NCI-H2081 (cell line): ENCODE measurements around the gene EIF3F.

Source experiments
- DNase-seq, 2 experiments: peaks; one replicate each; lab custom pipeline; 2025; lab: John Stamatoyannopoulos, UW

Gene EIF3F, protein sequence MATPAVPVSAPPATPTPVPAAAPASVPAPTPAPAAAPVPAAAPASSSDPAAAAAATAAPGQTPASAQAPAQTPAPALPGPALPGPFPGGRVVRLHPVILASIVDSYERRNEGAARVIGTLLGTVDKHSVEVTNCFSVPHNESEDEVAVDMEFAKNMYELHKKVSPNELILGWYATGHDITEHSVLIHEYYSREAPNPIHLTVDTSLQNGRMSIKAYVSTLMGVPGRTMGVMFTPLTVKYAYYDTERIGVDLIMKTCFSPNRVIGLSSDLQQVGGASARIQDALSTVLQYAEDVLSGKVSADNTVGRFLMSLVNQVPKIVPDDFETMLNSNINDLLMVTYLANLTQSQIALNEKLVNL

DNA sequence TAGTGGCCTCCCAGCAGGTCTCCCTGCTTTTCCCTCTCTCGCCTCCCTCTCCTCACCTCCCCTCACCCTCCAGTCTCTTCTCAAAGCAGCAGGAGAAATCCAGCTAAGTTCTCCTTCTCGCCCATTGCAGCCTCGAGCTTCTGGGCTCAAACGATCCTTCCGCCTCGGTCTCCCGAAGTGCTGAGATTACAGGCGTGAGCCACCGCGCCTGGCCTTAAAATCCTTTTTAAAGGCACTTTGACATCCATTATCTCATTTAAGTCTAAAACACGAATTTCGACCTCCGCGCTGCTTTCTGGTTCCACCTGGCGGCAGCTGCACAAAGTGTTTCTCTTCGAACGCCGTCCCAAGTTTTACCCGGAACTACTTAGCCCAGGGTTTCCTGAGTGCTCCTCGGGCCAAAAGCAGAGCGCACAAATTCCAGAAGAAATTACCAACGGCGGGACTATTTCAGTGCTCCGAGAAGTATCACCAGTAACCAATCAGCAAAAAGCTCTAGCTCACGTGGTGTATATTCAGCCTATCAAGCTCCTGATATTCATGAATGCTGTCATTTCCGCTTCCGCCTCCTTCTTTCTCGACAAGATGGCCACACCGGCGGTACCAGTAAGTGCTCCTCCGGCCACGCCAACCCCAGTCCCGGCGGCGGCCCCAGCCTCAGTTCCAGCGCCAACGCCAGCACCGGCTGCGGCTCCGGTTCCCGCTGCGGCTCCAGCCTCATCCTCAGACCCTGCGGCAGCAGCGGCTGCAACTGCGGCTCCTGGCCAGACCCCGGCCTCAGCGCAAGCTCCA, at the start of gene EIF3F:
EIF3F (plus strand) TSS at position 570 of the 792 bp plus-strand sequence; CDS start at position 586, 16 bp downstream.
- peak; percentile 96 to 100 for DNase-seq

DNA sequence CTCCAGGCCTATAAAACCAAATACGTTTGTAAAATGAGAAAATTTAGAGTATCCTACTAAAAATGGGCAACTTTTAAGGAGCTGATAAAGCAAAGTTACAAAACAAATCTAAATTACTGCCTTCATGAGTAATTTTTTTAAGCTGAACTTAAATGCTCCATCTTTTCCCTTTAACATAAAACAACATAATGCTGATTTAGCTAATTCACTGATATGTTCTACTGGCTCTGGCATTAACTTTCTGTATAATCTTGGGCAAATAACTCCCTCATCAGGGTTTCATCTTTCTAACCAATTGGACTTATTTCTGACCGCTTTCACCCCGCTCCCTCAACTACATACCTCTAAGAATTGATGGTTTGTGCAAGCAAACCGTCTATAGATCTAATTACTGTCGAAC, 46.0 kb upstream of the EIF3F start:
- no peak for DNase-seq

DNA sequence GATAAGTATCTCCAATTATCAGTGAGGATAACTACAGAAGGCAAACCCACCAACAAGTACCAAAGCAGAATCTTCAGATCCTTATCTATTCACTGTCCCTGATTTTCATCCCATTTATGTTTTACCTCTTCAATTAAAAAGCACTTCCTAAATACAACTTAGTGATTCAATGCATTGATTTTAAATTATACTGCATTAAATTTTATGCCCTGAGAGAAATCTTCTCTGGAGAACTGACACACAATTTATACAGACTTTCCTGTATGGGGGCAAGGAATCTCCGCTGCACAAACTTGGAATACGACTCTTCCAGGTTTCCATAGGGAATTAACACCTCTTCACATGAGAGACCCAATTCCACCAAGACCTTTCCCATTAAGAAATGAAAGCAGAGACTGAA, 45.5 kb upstream of the EIF3F start, which contains the start of gene OR10A3:
OR10A3 (minus strand) TSS at position 101 of the 400 bp plus-strand sequence. CDS start 2,188 bp downstream, outside the sequence.
- DNase-seq = no peak

DNA sequence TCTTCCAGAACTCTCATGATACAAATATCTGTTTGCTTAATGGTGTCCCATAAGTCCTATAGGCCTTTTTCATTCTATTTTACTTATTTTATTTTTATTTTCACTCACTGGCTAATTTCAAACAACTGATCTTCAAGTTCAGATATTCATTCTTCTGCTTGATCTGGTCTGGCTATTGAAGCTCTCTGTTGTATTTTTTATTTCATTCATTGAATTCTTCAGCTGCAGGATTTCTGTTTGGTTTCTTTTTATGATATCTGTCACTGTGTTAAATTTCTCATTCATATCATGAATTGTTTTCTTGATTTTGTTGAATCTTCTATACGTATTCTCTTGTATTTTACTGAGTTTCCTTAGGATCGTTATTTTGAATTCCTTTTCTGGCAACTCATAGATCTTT, 43.0 kb upstream of the EIF3F start:
- no peak for DNase-seq

DNA sequence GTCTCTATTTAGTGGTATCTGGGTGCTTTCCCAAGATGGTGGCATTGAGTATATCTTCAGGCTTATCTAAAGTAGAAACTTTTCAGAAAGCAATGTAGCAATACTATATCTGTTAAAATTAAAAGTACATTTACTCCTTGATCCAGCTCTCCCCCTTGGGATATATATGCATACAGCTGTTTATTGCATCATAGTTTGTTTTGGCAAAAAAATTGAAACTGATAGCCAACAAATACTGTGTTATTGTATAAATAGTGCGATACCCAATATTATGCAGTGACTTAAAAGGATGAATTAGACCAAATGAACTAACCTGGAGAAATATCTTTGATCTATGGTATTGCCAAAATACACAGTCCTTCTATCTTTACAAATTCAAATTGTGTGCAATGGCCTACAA, 37.2 kb upstream of the EIF3F start:
- no peak for DNase-seq

DNA sequence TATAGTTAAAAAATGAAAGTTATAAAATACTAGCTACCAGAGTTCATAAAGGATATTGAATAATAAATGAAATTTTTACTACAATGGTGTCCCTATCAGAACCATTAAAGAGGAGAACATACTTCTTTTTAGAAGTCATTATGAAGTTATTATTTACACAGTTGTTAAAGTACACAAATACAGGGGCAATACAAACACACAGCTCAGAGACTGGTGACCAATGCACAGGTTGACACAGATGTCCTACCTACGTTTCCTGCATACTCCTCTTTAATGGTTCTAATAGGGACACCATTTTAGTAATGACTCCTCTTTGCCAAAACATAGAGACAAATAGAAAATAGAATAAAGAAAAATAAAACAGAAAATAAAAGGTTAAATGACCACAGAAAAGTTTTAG, 31.9 kb upstream of the EIF3F start:
- DNase-seq = no peak

DNA sequence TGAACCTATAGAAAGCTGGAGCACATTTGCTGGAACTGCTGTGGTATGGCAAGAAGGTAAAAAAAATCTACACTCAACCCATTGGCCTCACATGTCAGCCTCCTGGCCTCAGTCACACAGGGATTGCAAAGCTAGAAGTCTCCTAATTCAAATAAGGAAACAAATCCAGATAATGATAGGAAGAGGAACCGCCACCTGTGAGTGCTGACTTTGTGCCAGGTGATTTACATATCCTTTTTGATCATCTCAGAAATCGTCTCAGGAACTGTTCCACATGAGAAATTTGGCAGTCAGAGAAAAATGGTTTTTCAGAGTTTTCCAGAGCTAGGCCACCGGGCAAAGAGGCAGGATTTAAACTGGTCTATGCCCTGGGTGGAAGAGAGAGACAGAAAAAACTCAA, 22.9 kb upstream of the EIF3F start:
- DNase-seq = no peak

DNA sequence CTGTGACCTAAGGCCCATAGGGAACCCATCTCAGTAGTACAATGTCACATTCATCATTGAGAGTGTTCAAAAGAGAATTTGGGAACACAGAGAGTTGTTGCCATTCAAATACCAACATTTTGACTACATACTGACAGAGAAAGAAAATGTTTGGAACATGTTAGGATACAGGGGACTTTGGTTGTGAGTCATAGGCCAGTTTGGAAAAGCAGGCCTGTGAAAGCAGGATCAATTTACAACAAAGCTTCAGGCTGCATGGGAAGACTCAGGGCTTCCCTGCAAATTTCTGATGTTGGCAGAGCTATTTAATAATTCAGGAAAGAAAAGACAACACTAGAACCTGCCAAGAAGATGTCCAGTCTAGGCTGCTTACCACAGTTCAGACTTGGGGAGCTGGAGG, 22.3 kb upstream of the EIF3F start:
- no peak for DNase-seq

DNA sequence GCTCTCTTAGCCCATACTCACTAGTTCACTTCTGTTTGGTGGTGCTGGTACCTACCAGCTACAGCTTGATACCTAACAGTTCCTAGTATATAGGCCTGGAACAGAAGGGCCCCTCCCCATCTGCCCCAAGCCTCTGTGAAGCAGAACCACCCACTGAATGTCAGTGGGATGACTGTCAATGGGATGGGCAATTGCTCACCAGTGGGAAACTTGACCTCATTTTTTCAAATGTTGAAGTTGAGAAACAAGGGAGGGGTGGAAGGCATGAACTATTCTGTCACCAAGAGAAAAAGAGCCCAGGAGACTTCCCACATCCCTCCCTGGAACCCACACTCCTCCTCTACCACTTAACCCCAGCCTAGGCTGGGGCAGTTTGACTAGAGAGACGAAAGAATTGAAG, 21.8 kb upstream of the EIF3F start, which contains the start of gene NLRP10:
NLRP10 (minus strand) TSS at position 62 of the 400 bp plus-strand sequence. CDS start 1,952 bp downstream, outside the sequence.
- DNase-seq = no peak

DNA sequence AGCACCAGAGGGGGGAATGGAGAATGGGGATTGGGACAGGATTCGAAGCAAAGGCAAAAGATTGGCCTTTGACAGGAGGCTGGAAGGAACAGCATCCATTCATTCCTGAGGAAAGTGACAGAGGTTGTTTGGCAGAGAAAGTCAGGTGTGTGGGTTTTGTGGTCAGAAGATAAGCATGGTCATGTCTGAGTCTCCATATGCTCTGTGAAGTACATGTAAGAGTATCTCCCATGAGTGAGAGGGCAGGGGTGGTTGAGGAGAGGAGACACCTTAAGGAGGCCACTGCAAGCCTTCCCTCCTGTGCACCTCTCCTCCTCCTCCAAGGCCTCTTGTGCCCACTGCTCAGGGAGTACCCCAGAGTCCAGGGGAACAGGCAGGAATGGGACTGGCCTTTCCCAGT, 20.0 kb upstream of the EIF3F start:
- no peak for DNase-seq

DNA sequence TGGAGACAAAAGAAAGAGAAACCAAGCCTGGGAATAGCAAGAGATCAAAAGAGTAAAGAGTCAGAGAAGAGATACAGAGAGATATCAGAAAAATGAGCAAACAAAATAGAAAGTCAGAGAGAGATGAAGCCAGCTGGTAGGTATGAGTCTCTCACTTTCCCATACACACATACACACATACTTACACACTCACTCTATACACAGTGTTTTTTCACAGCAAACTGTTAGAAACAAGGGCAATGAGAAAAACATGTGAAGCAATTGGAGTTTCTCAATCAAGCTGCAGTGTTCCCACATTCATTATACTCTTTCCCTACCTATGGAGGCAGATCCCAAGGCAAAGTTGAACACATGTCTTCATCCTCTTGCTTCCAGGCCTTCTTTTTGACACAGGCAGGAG, 19.3 kb upstream of the EIF3F start:
- no peak for DNase-seq

DNA sequence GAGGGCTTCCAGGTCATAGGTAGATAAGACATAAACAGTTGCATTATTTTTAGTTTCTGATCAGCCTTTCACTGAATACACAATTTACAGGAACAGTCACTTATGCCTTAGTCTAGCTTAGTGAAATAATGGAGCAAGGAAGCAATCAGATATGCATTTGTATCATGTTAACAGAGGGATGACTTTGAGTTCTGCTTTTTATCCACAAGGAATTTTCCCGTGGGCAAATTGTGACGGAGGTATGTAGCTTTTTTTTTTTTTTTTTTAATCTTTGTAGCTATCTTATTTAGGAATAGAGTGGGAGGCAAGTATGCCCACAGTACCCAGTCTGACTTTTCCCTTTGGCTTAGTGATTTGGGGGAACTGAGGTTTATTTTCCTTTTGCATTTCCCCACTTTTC, 18.5 kb upstream of the EIF3F start:
- DNase-seq = no peak

DNA sequence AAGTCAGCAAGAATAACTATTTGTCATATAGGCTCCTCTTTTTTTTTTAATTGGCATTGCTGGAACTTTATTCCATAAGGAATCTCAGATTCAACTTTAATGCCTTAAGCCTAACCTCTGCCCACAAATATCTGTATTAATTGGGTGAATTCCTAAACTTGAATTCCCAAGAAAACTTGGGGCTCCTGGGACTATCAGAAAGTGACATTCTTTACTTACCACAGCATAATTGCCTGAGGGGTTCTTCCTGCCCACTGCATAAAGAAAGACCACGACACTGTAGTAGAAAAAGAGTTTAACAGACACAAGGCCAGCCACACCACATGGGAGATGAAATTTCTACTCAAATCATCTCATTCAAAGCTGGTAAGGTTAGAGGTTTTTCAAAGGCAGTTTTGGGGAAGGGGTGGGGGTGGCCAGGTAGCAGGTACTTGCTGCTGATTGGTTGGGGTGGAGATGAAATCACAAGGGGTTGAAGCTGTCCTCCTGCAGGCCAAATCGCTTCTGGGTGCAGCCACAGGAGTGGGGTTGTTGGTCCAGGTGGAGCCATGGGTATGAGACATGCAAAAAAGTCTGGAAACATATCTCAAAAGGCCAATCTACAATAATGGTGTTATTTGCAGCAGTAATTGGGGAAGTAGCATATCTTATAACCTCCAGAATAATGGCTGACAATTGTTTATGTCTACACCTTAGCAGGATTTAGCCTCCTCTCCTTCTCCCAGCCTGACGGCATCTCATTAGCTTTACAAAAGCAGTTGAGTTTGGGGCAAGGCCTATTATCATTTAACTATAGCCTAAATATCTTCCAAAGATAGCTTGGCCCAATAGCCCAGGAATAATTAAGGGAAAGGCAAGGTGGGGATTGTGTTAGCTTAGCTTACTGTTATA, 17.1 kb upstream of the EIF3F start:
- no peak for DNase-seq

DNA sequence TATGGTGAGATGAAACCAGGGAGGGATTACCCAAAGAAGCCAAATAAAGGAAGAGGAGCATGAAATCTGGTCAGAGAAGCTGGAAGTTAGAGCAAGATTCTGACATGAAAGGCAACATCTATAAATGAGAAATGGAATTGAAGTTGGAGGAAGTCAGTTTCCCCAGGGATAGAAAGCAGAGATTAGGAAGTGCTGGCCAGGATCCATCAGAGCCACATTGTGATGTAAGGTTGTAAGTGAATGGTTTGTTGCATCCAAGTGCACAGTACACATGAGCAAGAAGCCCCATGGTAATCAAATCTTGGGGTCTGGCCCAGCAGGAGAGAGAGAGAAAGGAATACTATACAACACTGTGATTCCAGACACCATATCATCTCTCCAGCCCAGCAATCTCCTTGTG, 15.3 kb upstream of the EIF3F start:
- no peak for DNase-seq

DNA sequence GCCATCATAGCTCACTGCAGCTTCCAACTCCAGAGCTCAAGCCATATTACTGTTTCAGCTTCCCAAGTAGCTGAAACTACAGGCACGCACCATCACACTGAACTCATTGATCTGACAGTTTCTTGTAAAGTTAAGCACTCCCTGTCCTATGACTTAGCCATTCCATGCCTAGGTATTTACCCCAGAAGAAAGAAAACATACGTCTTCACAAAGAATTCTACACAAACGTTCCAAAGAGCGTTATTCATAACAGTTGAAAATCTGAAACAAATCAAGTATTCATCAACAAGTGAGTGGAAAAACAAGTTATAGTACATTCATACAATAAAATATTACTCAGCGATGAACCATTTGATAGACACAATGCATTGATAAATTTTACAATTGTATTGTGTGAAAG, 14.1 kb upstream of the EIF3F start:
- DNase-seq = no peak

DNA sequence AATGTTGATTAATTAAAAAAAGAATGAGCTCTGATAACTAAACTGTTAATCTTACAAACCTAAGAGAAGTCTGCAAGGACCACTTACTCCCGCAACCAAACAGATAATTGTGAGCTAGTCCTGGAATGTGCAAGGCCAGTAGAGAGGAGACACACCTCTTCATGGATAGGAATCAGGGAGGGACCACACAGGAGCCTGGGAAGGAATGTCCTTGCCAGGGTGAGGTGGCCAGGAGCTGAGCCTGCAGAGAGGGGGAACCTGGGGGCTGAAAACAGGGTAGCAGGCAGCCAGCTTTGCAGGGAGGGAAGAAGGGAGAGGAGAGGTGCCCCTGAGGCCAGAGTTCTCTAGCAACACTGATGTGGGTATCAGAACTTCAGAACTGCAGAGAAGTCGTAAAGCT, 12.5 kb upstream of the EIF3F start:
- no peak for DNase-seq

DNA sequence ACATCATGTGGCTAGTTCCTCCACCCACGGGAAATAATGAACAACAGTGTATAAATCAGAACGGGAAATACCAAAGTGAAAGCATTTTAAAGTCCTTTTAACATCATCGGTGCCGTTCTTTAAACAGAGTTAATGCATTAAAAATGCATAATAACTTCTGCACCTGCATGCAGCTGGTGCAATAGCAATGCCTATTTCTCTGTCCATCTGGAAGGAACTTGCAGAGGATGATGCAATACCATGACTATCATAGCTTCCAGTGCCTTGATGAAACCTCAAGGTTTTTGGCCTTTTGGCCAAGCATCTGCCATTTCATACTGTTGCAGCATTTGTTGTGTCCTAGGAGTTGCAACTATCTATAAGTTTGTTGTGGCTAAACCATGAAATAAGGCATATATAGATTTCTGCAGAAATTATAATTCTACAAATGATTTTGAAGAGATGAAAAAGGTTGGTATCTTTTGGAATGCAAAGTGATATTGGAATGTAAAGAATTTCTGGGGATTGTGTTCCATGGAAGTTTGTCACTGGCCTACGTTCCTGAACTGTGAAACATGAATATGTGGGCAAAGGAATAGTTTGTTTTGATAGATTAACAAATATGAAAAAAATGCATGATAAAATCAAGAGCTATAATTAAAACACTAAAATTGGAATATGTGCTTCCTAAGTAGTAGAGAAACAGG, 9.8 kb upstream of the EIF3F start:
- no peak for DNase-seq

DNA sequence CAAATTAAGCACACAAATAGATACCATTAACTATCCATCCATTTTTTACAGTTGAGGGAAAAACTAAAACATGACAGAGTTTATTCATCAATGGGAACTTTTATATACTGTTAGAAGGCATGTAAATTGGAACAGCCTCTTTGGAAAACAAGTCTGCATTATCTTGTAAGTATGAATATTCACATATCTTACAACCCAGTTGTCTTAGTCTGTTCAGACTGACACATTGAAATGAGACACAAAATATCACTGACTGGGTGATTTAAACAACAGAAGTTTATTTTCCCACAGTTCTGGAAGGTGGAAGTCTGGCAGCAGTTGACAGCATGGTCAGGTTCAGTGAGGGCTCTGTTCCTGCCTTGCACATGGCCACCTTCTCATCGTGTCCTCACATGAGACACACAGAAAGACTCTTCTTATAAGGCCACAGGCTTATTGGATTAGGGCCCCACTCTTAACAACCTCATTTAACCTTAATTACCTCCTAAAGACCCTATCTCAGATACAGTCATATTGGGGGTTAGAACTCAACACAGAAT, 5.4 kb upstream of the EIF3F start:
- DNase-seq = no peak

DNA sequence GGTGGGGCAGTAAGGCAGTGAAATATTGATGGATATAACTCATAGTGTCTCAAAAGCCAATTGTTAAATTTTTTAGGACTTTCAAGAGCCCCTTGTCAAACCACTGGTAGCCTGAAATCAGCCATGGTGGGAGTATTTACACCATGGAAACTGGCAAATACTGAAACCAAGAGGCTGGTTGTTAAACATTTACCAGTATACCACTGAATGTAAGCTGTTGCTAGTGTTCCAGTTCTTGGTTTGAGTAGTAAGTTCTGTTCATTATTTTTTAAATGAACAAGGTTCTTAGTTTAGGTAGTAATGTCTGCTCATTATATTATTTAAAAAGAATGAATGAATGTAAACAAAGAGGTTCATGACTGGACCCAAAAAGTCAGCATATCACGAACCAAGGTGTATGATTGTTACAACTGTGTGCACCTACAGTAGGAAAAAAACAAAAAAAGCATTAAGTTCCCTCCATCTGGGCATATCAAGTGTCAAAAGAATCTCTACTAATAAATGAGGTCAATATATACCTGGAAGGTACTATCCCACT, 4.5 kb upstream of the EIF3F start:
- DNase-seq = no peak

DNA sequence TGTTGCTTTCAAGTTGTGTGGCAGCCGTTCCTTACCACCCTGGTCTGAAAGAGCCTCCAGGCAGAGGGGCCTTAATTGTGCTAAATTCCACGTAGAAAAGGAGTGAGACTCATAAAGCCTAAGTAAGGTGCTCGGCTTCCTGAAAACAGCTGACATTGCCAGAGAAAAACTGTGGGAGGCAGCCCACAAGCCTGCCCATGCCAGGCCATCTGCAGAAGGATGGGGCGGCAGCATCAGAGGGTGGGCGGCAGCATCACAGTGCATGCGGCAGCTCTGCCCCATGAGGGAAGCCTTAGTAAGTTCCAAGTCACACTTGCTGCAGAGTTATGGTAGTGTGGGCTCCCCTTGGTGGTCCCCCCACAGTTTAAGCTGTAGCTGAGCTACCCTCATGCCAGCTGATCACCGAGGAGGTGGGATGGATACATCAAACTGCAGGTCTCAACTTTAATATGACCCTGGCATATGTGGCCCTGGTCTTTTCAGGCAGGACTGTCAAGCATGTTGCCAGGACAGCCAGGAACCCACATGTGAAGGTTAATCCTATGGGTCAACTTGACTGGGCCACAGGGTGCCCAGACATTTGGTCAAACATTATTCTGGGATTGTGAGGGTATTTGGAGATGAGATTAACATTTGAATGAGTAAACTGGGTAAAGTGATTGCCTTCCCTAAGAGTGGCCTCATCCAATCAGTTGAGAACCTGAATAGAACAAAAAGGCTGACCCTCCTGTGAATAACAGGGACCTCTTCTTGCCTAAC, 3.1 kb upstream of the EIF3F start:
- DNase-seq = no peak
